SK-N-SH (cell line): ENCODE data around the gene CREBL2. TPM values are rescaled to one million over a fixed set of nuclear protein-coding genes. Genes with fewer than 3 reads are reported as not detected.

Experiments
- CTCF ChIA-PET: fragments of 300-600, 350-600 bp; formaldehyde crosslinking; extraction: SDS; loops from one replicate; lab custom pipeline; 2021; lab: Yijun Ruan, JAX
- POLR2A ChIA-PET: fragments of 350-600 bp; sonication (Branson Sonifier 250); formaldehyde crosslinking; extraction: SDS; loops from one replicate; lab custom pipeline; 2020; ENCODE audit warnings: antibody characterized with exemption, inconsistent platforms; lab: Yijun Ruan, JAX
- DNase-seq: peaks from one replicate; pipeline ENCODE4 v3.0.0; 2012
- H2AFZ ChIP-seq: fragments of 200-600 bp; sonication (generic); 2 replicates; pipeline ENCODE4 v1.8.1; 2016; ENCODE audit warnings: antibody characterized with exemption, mild to moderate bottlenecking, low read depth
- H3F3A ChIP-seq: fragments of 200-600 bp; sonication (generic); replicated peaks from 2 replicates; pipeline ENCODE3; 2016; ENCODE audit warnings: antibody characterized with exemption, mild to moderate bottlenecking; ENCODE audit not compliant: insufficient read depth
- H3K27ac ChIP-seq, 2 experiments: fragments of 200-500 bp in 1 of 2; fragments of 200-600 bp in 1 of 2; sonication (Bioruptor generic) in 1 of 2; sonication (generic), shearing (Covaris generic) in 1 of 2; 2 replicates each; pipeline versions ENCODE4 v1.5.1 to v1.6.1; 2014 to 2016; ENCODE audit warnings: low read depth in 2 of 2, inconsistent platforms in 1 of 2, low read length in 1 of 2, mild to moderate bottlenecking in 1 of 2, mixed read lengths in 1 of 2
- H3K27me3 ChIP-seq: fragments of 200-600 bp; sonication (generic), shearing (Covaris generic); 2 replicates; pipeline ENCODE4 v1.6.1; 2016; ENCODE audit warnings: mixed run types; ENCODE audit not compliant: insufficient read depth
- H3K36me3 ChIP-seq, 2 experiments: fragments of 200-500 bp in 1 of 2; fragments of 200-600 bp in 1 of 2; sonication (Bioruptor generic) in 1 of 2; sonication (generic) in 1 of 2; replicated peaks in 1 of 2; 2 replicates each; pipeline versions ENCODE3 to v1.5.1; 2014 to 2016; ENCODE audit warnings: low read length in 1 of 2, mild to moderate bottlenecking in 1 of 2; ENCODE audit not compliant: insufficient read depth in 2 of 2, control insufficient read depth in 1 of 2
- H3K4me1 ChIP-seq, 2 experiments: fragments of 200-500 bp in 1 of 2; fragments of 200-600 bp in 1 of 2; sonication (Bioruptor generic) in 1 of 2; sonication (generic), shearing (Covaris generic) in 1 of 2; 2 replicates each; pipeline versions ENCODE4 v1.5.1 to v1.6.1; 2014 to 2016; ENCODE audit warnings: low read depth in 1 of 2, low read length in 1 of 2, mixed run types in 1 of 2; ENCODE audit not compliant: insufficient read depth in 2 of 2, control insufficient read depth in 1 of 2
- H3K4me2 ChIP-seq: fragments of 200-600 bp; sonication (generic), shearing (Covaris generic); 2 replicates; pipeline ENCODE4 v1.6.1; 2017; ENCODE audit warnings: mixed run types
- H3K4me3 ChIP-seq, 2 experiments: fragments of 200-500 bp in 1 of 2; fragments of 200-600 bp in 1 of 2; sonication (Bioruptor generic) in 1 of 2; sonication (generic), shearing (Covaris generic) in 1 of 2; 2 replicates each; pipeline versions ENCODE4 v1.5.1 to v1.8.1; 2014 to 2016; ENCODE audit warnings: low read depth in 2 of 2, inconsistent platforms in 1 of 2, low read length in 1 of 2, mild to moderate bottlenecking in 1 of 2, mixed read lengths in 1 of 2, moderate library complexity in 1 of 2
- H3K79me2 ChIP-seq: fragments of 200-600 bp; sonication (generic); 2 replicates; pipeline ENCODE4 v1.8.1; 2017; ENCODE audit warnings: mild to moderate bottlenecking; ENCODE audit not compliant: insufficient read depth
- H3K9ac ChIP-seq: fragments of 200-600 bp; sonication (generic); 2 replicates; pipeline ENCODE4 v1.6.1; 2017; ENCODE audit warnings: mixed run types
- H3K9me2 ChIP-seq: fragments of 200-600 bp; sonication (generic); 2 replicates; pipeline ENCODE4 v1.6.1; 2017; ENCODE audit warnings: mixed run types
- H3K9me3 ChIP-seq: fragments of 200-600 bp; sonication (generic); 2 replicates; pipeline ENCODE4 v1.6.1; 2017; ENCODE audit warnings: mixed run types, mild to moderate bottlenecking, moderate library complexity
- H4K20me1 ChIP-seq: fragments of 200-600 bp; sonication (generic); 2 replicates; pipeline ENCODE4 v1.6.1; 2017; ENCODE audit warnings: mild to moderate bottlenecking, mixed run types; ENCODE audit not compliant: insufficient read depth
- CTCF ChIP-seq: fragments of 200-600 bp; sonication (generic); IDR thresholded peaks from 2 replicates; pipeline ENCODE4 v1.6.1; 2017; ENCODE audit warnings: antibody characterized with exemption, mild to moderate bottlenecking, moderate library complexity
- EP300 ChIP-seq, 2 experiments: IDR thresholded peaks; 2 replicates each; pipeline versions ENCODE4 v1.4.0 to v1.6.1; 2012; ENCODE audit warnings: borderline replicate concordance in 1 of 2, low read depth in 1 of 2, low read length in 1 of 2
- EZH2phosphoT487 ChIP-seq: fragments of 200-600 bp; sonication (generic); IDR thresholded peaks from 2 replicates; pipeline ENCODE4 v1.6.1; 2017; ENCODE audit warnings: low read depth, mixed run types, mild to moderate bottlenecking, antibody characterized with exemption, moderate library complexity, borderline replicate concordance
- FOSL2 ChIP-seq: IDR thresholded peaks from 2 replicates; pipeline ENCODE4 v1.4.0; 2012; ENCODE audit warnings: low read depth, mild to moderate bottlenecking, moderate library complexity, borderline replicate concordance
- FOXJ3 ChIP-seq: sonication (generic); formaldehyde crosslinking; IDR thresholded peaks from 2 replicates; pipeline ENCODE4 v1.5.1; 2020; ENCODE audit warnings: mild to moderate bottlenecking, missing genetic modification reagents
- MAX ChIP-seq: IDR thresholded peaks from 2 replicates; pipeline ENCODE4 v1.4.0; 2012; ENCODE audit warnings: low read depth
- MEF2A ChIP-seq: IDR thresholded peaks from 2 replicates; pipeline ENCODE4 v1.4.0; 2012; ENCODE audit warnings: low read depth, borderline replicate concordance
- MXI1 ChIP-seq: IDR thresholded peaks from 2 replicates; pipeline ENCODE4 v1.6.1; 2012; ENCODE audit warnings: mild to moderate bottlenecking, low read depth, low read length, improper control_type of control experiment
- NRF1 ChIP-seq: IDR thresholded peaks from 2 replicates; pipeline ENCODE4 v1.6.1; 2012; ENCODE audit warnings: low read depth, mild to moderate bottlenecking, low read length
- RCOR1 ChIP-seq: fragments of 150-350 bp; IDR thresholded peaks from 2 replicates; pipeline ENCODE4 v1.6.1; 2017; ENCODE audit warnings: antibody characterized with exemption, low read length
- REST ChIP-seq: IDR thresholded peaks from 2 replicates; pipeline ENCODE4 v1.6.1; 2012; ENCODE audit warnings: mild to moderate bottlenecking, low read depth, low read length, moderate library complexity
- RFX5 ChIP-seq: IDR thresholded peaks from 2 replicates; pipeline ENCODE4 v1.6.1; 2012; ENCODE audit warnings: mild to moderate bottlenecking, improper control_type of control experiment, low read length
- TAF1 ChIP-seq: IDR thresholded peaks from 2 replicates; pipeline ENCODE4 v1.6.1; 2012; ENCODE audit warnings: low read depth, mild to moderate bottlenecking, low read length, moderate library complexity, borderline replicate concordance
- TCF12 ChIP-seq: IDR thresholded peaks from 2 replicates; pipeline ENCODE4 v1.4.0; 2012
- USF1 ChIP-seq: IDR thresholded peaks from 2 replicates; pipeline ENCODE4 v1.4.0; 2012; ENCODE audit warnings: low read depth, borderline replicate concordance
- WGBS: methylation state at CpG from one replicate; pipeline ENCODE4 v1.1.6; 2017; ENCODE audit warnings: low lambda C conversion rate; 5-methylcytosine and 5-hydroxymethylcytosine counted together
- polyA plus RNA-seq, 3 experiments: library from polyadenylated mRNA; depleted of rRNA; stranded (reverse); fragments of >200 nt; gene quantifications; 2 replicates each; pipeline ENCODE4 v1.2.3, GENCODE V29; 2012

Gene CREBL2
- polyA plus RNA-seq, 1 of the 3 experiments (the other 2 are of a cell fraction), result 12.6 TPM

- Histone ChIP-seq H2AFZ (no peak overlapping the region), H3K27ac (no peak overlapping the region), H3K9me3 (no peaks in the 10 kb centered on the region), H3K4me1 (peaks cover 0 to 17% of the 10 kb centered on the region in 2 experiments; a peak in 1 of 4 replicates), H3F3A (peaks cover 15% of the 10 kb centered on the region), H3K27me3 (no peaks in the 10 kb centered on the region), H3K79me2 (no peaks in the 10 kb centered on the region), H3K9me2 (no peaks in the 10 kb centered on the region), H3K4me3 (no peak overlapping the region), H4K20me1 (no peaks in the 10 kb centered on the region), H3K4me2 (no peak overlapping the region), H3K36me3 (peaks cover 37 to 45% of the 10 kb centered on the region in 2 experiments), H3K9ac (no peak overlapping the region)
- 90% methylated on average over 2 of the region's 2 CpGs for WGBS
- CTCF ChIA-PET, result interaction anchor here (1.4 kb wide), 1 partner anchor 9 kb away, joined by 3 read pairs; no protein-coding TSS in a partner anchor
- DNase-seq, result no peak
- POLR2A ChIA-PET, result no interaction called here
- no peak for TF ChIP-seq TAF1
- TF ChIP-seq MXI1, result no peak
- no peak for TF ChIP-seq NRF1
- no peak for TF ChIP-seq FOXJ3 (CRISPR knock-in tag)
- no peak for TF ChIP-seq REST
- TF ChIP-seq RFX5, result no peak
- no peak for TF ChIP-seq EZH2phosphoT487
- TF ChIP-seq FOSL2, result no peak
Observed at GRCh38 chr12:12641650-12642049, 30.0 kb downstream of the CREBL2 start.

GRCh38 chr12:12642916-12643315, 31.2 kb downstream of the CREBL2 start:
- Histone ChIP-seq H3F3A (peaks cover 15% of the 10 kb centered on the region), H3K36me3 (peaks cover 32 to 41% of the 10 kb centered on the region in 2 experiments), H3K27ac (no peak overlapping the region; a peak in 1 of 4 replicates), H3K4me1 (peaks cover 0 to 17% of the 10 kb centered on the region in 2 experiments; a peak in 1 of 4 replicates), H3K9ac (no peak overlapping the region), H3K79me2 (no peaks in the 10 kb centered on the region), H3K9me3 (no peaks in the 10 kb centered on the region), H3K27me3 (no peaks in the 10 kb centered on the region), H2AFZ (no peak overlapping the region), H4K20me1 (no peaks in the 10 kb centered on the region), H3K4me3 (no peak overlapping the region), H3K9me2 (no peaks in the 10 kb centered on the region), H3K4me2 (no peak overlapping the region)
- TF ChIP-seq MEF2A (no peak), USF1 (no peak), NRF1 (no peak), EP300 (IDR thresholded peaks at IDR 0.05; ENCODE audit: borderline replicate concordance in 1 of 2, low read depth in 1 of 2, low read length in 1 of 2) (no peak), TCF12 (no peak), CTCF (no peak), RCOR1 (no peak), MAX (no peak)
- CTCF ChIA-PET, result interaction anchor here (1.0 to 1.5 kb wide), 2 partner anchors 13 to 19 kb away, joined by 5 to 8 read pairs; no protein-coding TSS in a partner anchor
- POLR2A ChIA-PET, result no interaction called here
- no peak for DNase-seq
- 90% methylated on average over 2 of the region's 3 CpGs for WGBS
